ENCODE results near the gene MLC1. TPM values are rescaled to one million over a fixed set of nuclear protein-coding genes. Genes with fewer than 3 reads are reported as not detected.
A peak's percentile ranks its signal among the peaks of the same experiment; 100 is the strongest.

Gene MLC1
- total RNA-seq, 6 experiments from 2014 or later = 0.60 to 0.68 TPM; not detected in 4

DNA sequence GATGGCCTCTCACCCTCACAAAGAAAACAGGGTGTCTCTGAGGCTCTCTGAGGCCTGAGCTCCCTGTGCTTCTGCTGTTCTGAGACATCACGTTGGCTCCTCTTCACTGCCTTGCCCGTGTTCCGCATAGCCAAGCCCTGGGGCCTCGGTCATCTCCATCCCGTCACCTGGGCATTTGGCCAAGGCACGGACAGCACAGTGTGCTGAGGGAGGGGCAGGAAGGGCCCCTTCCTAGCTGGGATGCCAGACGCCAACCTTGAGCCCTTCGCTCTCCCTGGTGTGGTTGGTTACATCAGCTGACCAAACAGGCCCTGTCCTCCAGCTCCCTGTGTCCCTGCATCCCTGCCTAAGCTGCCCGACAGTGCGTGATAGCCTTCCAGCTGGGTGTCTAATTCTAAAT, 30.5 kb upstream of the MLC1 start:
- Histone ChIP-seq H3K36me3 (no peaks in the 10 kb centered on the region), H3K4me1 (peaks cover 0 to 11% (median 0%) of the 10 kb centered on the region in 4 donors), H3K27ac (no peak overlapping the region), H3K4me3 (no peak overlapping the region), H3K9me3 (no peaks in the 10 kb centered on the region), H3K27me3 (no peaks in the 10 kb centered on the region)
- DNase-seq (no peak), ATAC-seq (no peak)
- WGBS (ENCODE audit: insufficient coverage, low coverage, low lambda C conversion rate, missing lambda C conversion rate) = 80% methylated on average over 1 of the region's 10 CpGs
- intact Hi-C loops (cut with DNase I) = no loop called here
- no peak for TF ChIP-seq POLR2A (IDR thresholded peaks at IDR 0.05)
- TF ChIP-seq, protein P1, sequence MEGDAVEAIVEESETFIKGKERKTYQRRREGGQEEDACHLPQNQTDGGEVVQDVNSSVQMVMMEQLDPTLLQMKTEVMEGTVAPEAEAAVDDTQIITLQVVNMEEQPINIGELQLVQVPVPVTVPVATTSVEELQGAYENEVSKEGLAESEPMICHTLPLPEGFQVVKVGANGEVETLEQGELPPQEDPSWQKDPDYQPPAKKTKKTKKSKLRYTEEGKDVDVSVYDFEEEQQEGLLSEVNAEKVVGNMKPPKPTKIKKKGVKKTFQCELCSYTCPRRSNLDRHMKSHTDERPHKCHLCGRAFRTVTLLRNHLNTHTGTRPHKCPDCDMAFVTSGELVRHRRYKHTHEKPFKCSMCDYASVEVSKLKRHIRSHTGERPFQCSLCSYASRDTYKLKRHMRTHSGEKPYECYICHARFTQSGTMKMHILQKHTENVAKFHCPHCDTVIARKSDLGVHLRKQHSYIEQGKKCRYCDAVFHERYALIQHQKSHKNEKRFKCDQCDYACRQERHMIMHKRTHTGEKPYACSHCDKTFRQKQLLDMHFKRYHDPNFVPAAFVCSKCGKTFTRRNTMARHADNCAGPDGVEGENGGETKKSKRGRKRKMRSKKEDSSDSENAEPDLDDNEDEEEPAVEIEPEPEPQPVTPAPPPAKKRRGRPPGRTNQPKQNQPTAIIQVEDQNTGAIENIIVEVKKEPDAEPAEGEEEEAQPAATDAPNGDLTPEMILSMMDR (IDR thresholded peaks at IDR 0.05) = no peak

- no peak for ATAC-seq
- H3K9me3 ChIP-seq = no peaks in the 10 kb centered on the region
- DNase-seq = no peak
- H3K4me1 ChIP-seq = peaks cover 0 to 5% (median 0%) of the 10 kb centered on the region in 4 donors
- TF ChIP-seq, protein P1 (IDR thresholded peaks at IDR 0.05) = no peak
- no peak for TF ChIP-seq POLR2A (IDR thresholded peaks at IDR 0.05)
- WGBS (ENCODE audit: insufficient coverage, low coverage, low lambda C conversion rate, missing lambda C conversion rate) = 60% methylated on average over 8 of the region's 19 CpGs
- H3K4me3 ChIP-seq = no peak overlapping the region
- intact Hi-C loops (cut with DNase I) = no loop called here
- H3K27ac ChIP-seq = peak overlapping the region in 1 of 3 donors; percentile 28
- no peaks in the 10 kb centered on the region for H3K27me3 ChIP-seq
- H3K36me3 ChIP-seq = no peaks in the 10 kb centered on the region
Observed at GRCh38 chr22:50114221-50115021, 29.2 kb upstream of the MLC1 start.

DNA sequence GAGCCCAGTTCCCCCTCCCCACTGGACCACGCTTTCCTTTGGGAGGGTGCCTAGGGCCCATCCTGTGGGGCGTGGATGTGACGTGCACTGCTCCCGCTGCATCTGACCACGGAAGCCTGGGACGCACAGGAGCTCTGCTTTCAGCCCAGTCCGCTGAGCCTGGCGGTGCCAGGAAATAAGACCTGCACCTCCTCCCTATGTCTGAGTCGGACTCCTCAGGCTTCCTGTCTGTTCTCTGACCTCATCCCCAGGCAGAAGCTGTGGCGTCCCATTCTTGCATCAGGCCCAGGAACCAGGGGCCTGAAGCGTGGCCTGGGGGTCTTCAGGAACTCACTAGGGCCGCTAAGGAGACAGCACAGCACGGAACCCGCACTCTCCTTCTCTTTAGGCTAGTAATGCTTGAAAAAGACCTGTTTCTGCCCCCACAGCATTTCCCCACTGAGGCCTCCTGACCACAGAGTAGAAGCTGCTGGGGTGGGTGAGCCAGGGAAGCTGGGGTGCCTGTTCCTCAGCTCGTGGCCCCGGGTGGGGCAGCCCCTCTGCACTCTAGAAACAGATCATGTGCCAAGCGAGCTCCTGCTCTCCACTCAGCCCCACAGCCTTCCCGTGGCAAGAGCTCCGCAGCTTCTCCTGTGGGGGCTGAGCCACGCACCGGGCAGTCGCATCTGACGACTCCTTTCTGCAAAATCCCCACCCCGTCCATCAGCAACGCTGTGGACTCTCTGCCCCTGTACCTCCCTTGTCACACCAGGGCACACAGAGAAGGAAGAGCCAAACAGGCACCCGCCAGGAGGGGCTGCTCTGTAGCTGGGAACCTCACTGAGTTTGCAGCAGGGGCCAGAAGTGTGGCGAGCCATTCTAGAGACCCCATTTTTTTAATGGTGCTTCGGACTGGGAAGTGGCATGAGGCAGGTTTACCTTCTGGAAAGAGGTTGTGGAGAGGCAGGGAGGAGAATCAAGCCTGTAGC, 27.2 kb upstream of the MLC1 start:
- H3K4me3 ChIP-seq = no peak overlapping the region
- H3K27me3 ChIP-seq = no peaks in the 10 kb centered on the region
- whole genome bisulfite sequencing (ENCODE audit: insufficient coverage, low coverage, low lambda C conversion rate, missing lambda C conversion rate) = 39% methylated on average over 15 of the region's 28 CpGs
- no peak overlapping the region for H3K27ac ChIP-seq
- ATAC-seq (peak; percentile 52 to 86 (median 74)), DNase-seq (peak in 1 of 3 donors; percentile 63)
- no peaks in the 10 kb centered on the region for H3K4me1 ChIP-seq
- no peaks in the 10 kb centered on the region for H3K36me3 ChIP-seq
- TF ChIP-seq POLR2A (IDR thresholded peaks at IDR 0.05) = no peak
- TF ChIP-seq, protein P1 (IDR thresholded peaks at IDR 0.05) = no peak
- no peaks in the 10 kb centered on the region for H3K9me3 ChIP-seq
- intact Hi-C loops (cut with DNase I) = no loop called here

GRCh38 chr22:50111056-50111455, 25.8 kb upstream of the MLC1 start:
- DNase-seq (no peak), ATAC-seq (no peak)
- Histone ChIP-seq H3K9me3 (no peaks in the 10 kb centered on the region), H3K4me3 (no peak overlapping the region), H3K27me3 (no peaks in the 10 kb centered on the region), H3K27ac (no peak overlapping the region), H3K4me1 (no peaks in the 10 kb centered on the region), H3K36me3 (no peaks in the 10 kb centered on the region)
- TF ChIP-seq, protein P1 (IDR thresholded peaks at IDR 0.05) = no peak
- no peak for TF ChIP-seq POLR2A (IDR thresholded peaks at IDR 0.05)
- intact Hi-C loops (cut with DNase I) = no loop called here
- 67% methylated on average over 1 of the region's 1 CpG for WGBS (ENCODE audit: insufficient coverage, low coverage, low lambda C conversion rate, missing lambda C conversion rate)
